GM10266 (cell line): ENCODE measurements around the gene FOXL2NB.

ENCODE experiments used
- DNase-seq: peaks from one replicate; pipeline ENCODE4 v3.0.0; 2012; ENCODE audit errors: extremely low spot score
- TF ChIP-seq, protein P1 (sequence below): IDR thresholded peaks from 2 replicates; pipeline ENCODE4 v1.5.1; 2012; ENCODE audit warnings: mild to moderate bottlenecking, low read depth; ENCODE audit not compliant: control insufficient read depth, insufficient read depth; ENCODE audit errors: missing control alignments

The FOXL2NB gene

DNA sequence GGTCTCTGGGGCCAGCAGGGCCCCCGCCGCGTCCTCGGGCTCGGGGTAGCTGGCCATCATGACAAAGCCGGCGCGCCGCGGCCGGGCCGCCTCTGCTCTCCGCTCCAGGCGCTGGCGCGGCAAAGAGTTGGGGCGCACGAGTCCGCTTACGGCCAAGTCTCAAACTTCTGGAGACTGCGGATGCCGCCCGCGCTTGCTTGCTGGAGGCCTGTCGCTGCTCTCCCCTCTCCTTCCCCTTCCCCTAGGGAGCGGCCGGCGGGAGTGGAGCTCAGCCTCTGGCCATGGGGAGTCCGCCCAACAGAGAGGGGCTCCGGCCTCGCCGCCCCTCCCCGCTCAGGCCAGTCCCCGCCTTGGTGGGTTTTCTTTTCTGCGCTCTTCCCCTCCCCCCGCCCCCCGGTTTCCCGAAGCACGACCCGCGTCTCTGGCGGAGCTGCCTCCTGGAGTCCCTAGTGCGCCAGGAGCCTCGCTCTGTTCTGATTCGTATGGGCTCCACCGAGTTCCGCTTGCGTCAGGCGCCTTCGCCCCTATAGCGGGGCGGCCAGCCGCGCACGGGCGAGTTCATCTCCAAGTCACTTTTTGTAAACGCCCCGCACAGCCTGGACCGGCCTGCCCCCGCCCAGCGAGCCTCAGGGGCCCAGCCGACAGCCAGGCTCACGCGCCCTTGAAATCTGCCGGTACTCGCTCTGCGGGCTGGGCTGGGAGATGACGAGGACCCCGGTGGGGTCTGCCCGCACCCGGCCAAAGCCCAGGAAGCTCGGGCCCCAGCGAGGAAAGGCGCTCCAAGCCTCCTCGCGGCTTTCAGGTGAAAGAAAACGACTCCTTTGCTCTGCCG, at the start of gene FOXL2NB, which contains the start of gene FOXL2:
Gene FOXL2NB, plus strand, starts transcription at position 555 of the 832 bp plus-strand sequence. Its CDS starts 148 bp downstream, at position 703.
Gene FOXL2, minus strand, starts transcription at position 475 of the 832 bp plus-strand sequence. Its CDS starts 415 bp downstream, at position 60.
- DNase-seq, result no peak
- TF ChIP-seq, protein P1, sequence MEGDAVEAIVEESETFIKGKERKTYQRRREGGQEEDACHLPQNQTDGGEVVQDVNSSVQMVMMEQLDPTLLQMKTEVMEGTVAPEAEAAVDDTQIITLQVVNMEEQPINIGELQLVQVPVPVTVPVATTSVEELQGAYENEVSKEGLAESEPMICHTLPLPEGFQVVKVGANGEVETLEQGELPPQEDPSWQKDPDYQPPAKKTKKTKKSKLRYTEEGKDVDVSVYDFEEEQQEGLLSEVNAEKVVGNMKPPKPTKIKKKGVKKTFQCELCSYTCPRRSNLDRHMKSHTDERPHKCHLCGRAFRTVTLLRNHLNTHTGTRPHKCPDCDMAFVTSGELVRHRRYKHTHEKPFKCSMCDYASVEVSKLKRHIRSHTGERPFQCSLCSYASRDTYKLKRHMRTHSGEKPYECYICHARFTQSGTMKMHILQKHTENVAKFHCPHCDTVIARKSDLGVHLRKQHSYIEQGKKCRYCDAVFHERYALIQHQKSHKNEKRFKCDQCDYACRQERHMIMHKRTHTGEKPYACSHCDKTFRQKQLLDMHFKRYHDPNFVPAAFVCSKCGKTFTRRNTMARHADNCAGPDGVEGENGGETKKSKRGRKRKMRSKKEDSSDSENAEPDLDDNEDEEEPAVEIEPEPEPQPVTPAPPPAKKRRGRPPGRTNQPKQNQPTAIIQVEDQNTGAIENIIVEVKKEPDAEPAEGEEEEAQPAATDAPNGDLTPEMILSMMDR, result no peak

- TF ChIP-seq, protein P1, result no peak
- no peak for DNase-seq
Observed at GRCh38 chr3:138898301-138898700, 48.7 kb upstream of the FOXL2NB start.

DNA sequence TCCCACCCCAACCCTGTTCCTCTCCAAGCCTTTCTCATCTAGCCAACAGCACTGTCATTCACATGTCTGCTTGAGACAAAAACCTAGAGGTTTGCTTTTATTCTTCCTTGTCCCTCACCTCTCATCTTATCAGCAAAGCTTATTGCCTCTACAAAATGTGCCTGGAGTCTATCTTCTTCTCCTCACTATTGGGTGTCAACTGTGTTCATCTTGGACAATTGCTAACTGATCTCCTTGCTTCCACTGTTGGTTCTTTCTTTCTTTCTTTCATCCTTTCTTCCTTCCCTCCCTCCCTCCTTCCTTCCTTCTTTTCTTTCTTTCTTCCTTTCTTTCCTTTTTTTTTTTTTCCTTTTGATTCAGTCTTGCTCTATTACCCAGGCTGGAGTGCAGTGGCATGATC, 48.3 kb upstream of the FOXL2NB start:
- TF ChIP-seq, protein P1, result no peak
- DNase-seq, result no peak

- TF ChIP-seq, protein P1, result no peak
- no peak for DNase-seq
Observed at GRCh38 chr3:138899351-138899991, 47.5 kb upstream of the FOXL2NB start.

- TF ChIP-seq, protein P1, result no peak
- no peak for DNase-seq
Observed at GRCh38 chr3:138901567-138901966, 45.5 kb upstream of the FOXL2NB start.

DNA sequence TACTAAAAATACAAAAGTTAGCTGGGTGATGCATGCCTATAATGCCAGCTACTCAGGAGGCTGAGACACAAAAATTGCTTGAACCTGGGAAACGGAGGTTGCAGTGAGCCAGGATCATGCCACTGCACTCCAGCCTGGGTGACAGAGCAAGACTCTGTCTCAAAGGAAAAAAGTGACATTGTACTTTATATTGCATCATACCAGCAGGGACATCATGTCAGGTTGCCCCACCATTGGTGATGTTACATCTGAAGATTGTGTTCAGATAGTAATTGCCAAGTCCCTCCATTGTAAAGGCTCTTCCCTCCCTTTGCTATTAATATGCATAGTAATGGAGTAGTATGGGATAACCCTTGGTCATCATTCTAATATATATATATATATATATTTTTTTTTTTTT, 44.8 kb upstream of the FOXL2NB start:
- TF ChIP-seq, protein P1, result no peak
- no peak for DNase-seq

DNA sequence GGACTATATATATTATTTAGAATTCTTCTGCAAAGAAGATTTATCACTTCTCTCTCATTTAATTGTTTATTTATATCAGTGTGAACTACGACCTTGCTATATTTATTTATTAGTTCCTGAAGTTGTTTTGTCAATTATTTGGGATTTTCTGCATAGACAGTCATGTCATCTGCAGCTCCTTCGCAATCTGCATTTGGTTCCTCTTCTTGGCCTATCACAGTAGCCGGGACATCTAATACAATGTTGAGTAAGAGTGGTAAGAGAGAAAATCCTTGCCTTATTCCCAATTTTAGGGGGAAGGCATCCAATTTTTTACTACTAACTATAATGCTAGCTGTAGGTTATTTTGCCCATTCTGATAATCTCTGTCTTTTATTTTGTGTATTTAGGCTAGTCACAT, 39.5 kb upstream of the FOXL2NB start:
- DNase-seq, result no peak
- TF ChIP-seq, protein P1, result no peak
